Body of pancreas (tissue), 4 donors: ENCODE data around the gene RNF157.
"Not testable (repeated sequence)": the region's sequence is repeated elsewhere in the genome, so short reads cannot be mapped to it uniquely, and the experiment has no call there.

ENCODE experiments used
- CTCF ChIP-seq, 7 experiments: fragments of 450-650 bp in 4 of 7; fragments of 200-600 bp in 3 of 7; sonication (generic) in 3 of 7; IDR thresholded peaks; one replicate each; pipeline ENCODE4 v1.5.1; 2016 to 2019; ENCODE audit warnings: antibody characterized with exemption in 7 of 7
- POLR2A ChIP-seq, 3 donors: fragments of 450-650 bp; IDR thresholded peaks; one replicate each; pipeline ENCODE4 v1.6.1; 2016; ENCODE audit warnings: antibody characterized with exemption in 3 of 3, mild to moderate bottlenecking in 2 of 3

- not testable (repeated sequence) for TF ChIP-seq CTCF, POLR2A (IDR thresholded peaks at IDR 0.05)
Observed at GRCh38 chr17:76205542-76206144, 34.6 kb downstream of the RNF157 start.
